ENCODE data around the gene SPACA5B. TPM values are rescaled to one million over a fixed set of nuclear protein-coding genes. Genes with fewer than 3 reads are reported as not detected.
"Not testable (repeated sequence)": the region's sequence is repeated elsewhere in the genome, so short reads cannot be mapped to it uniquely, and the experiment has no call there.

Gene SPACA5B
- total RNA-seq: not detected

DNA sequence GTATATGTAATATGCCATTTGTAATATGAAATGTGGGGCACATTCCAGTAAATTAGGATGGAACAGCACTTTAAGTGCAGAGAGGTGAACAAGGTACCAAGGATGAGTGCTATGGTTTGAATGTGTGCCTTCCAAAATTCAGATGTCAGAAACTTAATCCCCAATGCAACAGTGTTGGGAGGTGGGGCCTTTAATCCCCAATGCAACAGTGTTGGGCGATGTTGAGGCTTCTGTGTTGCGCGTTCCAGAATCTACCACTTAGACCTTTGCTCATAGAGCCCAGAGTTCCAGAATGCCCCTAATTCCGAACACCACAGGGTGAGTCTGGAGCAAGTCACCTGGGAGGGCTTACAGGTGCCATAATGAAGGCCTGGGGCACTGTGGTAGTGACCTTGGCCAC is at the start of gene SPACA5B:
Gene SPACA5B, plus strand, starts transcription at position 301 of the 400 bp plus-strand sequence. Its CDS starts 62 bp downstream, at position 363.
- ATAC-seq (ENCODE audit: low FRiP score); DNase-seq (ENCODE audit: low spot score): not testable (repeated sequence)

DNA sequence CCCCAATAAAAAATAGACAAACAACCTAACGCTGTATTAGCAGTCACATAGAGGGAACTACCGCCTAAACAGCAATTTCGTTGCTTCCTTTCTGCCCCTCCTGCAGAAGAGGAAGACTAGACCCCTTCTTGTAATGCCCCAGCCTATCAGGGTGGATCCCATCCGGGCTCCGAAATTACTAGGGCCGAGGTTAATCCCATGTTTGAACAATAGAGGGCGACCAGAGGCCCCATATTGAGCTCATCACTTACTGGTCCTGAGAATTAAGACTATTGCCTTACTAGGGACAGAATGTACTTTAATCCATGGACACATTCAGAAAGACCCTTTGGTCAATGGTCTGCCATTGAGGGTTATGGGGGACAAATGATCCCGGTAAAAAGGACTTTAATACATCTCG is 47.2 kb upstream of the SPACA5B start:
- TF ChIP-seq, protein P1, sequence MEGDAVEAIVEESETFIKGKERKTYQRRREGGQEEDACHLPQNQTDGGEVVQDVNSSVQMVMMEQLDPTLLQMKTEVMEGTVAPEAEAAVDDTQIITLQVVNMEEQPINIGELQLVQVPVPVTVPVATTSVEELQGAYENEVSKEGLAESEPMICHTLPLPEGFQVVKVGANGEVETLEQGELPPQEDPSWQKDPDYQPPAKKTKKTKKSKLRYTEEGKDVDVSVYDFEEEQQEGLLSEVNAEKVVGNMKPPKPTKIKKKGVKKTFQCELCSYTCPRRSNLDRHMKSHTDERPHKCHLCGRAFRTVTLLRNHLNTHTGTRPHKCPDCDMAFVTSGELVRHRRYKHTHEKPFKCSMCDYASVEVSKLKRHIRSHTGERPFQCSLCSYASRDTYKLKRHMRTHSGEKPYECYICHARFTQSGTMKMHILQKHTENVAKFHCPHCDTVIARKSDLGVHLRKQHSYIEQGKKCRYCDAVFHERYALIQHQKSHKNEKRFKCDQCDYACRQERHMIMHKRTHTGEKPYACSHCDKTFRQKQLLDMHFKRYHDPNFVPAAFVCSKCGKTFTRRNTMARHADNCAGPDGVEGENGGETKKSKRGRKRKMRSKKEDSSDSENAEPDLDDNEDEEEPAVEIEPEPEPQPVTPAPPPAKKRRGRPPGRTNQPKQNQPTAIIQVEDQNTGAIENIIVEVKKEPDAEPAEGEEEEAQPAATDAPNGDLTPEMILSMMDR (IDR thresholded peaks at IDR 0.05): no peak
- ATAC-seq (ENCODE audit: low FRiP score) (no peak), DNase-seq (ENCODE audit: low spot score) (no peak)

DNA sequence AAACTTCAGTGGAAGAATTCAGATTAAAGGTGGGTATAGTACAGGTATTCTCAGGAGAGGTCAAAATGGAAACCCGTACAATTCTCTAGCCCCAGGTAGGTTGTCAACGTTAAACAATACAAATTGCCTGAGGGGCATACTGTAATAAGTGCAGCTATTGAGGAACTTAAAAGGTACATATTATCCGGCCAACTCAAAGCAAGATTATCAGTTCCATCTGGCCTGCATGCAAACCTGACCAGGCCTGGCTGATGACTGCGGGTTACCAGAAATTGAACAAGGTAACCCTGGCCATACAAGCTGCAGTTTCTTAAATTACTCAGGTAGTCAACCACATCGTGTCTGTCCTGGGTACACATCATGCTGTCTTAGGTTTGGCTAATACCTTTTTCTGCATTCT is 46.7 kb upstream of the SPACA5B start:
- ATAC-seq (ENCODE audit: low FRiP score) (no peak), DNase-seq (ENCODE audit: low spot score) (no peak)
- TF ChIP-seq, protein P1 (IDR thresholded peaks at IDR 0.05): no peak

DNA sequence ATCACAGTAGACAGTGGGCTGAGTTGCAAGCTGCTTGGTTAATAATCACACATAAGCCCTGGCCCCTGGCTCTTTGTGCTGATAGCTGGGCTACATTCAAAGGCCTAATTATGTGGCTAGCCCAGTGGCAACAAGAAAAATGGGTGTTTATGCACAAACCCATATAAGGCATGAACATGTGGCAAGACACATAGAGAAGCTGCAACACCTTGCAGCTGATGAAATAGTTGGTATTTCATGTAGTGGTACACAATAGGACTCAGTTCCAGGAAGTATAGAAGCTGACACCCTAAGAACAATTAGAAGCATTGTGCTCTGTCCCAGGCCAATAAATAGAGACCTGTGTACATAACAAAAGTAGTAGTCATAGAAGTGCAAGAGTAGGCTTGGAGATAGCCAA is 44.3 kb upstream of the SPACA5B start:
- no peak for ATAC-seq (ENCODE audit: low FRiP score)
- DNase-seq (ENCODE audit: low spot score): no peak
- TF ChIP-seq, protein P1 (IDR thresholded peaks at IDR 0.05): no peak

DNA sequence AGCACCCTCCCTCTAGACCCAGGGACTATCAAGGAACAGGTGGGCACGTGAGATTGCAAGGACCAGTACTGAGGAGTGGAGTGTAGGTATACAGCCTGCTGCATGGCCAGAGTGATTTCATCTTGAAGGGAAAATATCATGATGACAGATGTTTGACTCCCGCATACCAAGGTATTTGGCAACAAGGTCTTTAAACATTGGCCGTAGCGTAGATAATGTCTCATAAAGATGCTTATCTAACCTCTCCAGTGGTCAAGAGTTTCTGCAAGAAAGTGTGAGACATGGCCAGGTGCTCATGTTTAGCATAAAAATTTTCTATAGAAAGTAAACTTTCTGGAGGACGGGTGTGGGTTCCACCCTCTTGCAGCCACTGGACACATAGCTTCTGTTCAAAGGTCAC is 40.3 kb upstream of the SPACA5B start:
- TF ChIP-seq, protein P1 (IDR thresholded peaks at IDR 0.05): no peak

DNA sequence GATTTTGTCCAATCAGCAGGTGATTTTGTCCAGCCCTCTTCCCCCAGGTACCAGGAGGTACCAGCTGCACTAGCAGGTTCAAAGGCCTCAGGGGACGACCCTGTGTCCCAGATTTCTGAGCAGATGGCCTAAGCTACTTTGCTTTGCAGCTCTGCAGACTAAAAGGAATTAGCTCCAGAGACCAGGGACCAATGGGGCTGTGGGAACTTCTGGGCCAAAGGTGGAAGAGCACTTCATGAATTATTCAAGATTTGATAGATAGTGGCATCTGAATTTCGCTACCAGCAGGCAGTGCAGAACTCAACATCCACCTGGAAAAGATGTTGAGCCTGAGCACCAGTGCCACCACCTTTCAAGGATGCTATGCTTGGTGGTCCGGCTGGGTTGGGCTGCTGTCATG is 37.9 kb upstream of the SPACA5B start:
- ATAC-seq (ENCODE audit: low FRiP score); DNase-seq (ENCODE audit: low spot score): not testable (repeated sequence)

More for the DNA sequence above, 40.3 kb upstream of the SPACA5B start:
- no peak for ATAC-seq (ENCODE audit: low FRiP score)
- no peak for DNase-seq (ENCODE audit: low spot score)

DNA sequence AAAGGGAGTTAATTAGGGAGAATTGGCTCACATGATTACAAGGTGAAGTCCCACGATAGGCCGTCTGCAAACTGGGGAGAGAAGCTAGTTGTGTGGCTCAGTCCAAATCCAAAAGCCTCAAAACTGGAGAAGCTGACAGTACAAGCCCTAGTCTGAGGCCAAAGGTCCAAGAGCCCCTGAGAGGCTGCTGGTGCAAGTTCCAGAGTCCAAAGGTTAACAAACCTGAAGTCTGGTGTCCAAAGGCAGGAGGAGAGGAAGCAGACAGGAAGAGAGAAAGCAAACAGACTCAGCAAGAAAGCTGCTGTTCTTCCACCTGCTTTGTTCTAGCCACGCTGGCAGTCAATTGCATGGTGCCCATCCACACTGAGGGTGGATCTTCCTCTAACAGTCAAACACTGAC is 29.0 kb upstream of the SPACA5B start:
- DNase-seq (ENCODE audit: low spot score): no peak
- ATAC-seq (ENCODE audit: low FRiP score): no peak
- TF ChIP-seq, protein P1 (IDR thresholded peaks at IDR 0.05): no peak

DNA sequence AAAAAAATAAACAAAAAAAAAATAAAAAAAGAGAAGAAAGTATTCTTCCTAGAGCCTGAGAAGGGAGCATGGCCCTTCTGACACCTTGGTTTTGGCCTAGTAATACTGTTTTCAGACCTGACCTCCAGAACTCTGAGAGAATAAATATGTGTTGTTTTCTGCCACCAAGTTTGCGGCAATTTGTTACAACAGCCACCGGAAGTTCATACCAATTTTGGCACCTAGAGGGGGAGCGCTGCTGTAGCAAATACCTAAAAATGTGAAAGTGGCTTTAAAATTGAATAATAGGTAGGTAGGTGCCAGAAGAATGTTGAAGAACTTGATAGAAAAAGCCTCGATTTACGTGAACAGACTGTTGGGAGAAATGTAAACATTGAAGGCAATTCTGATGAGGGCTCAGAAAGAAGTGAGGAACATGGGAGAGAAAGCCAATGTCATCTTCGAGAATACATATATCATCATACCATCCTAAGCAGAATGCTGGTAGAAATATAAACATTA is 27.5 kb upstream of the SPACA5B start:
- no peak for ATAC-seq (ENCODE audit: low FRiP score)
- DNase-seq (ENCODE audit: low spot score): no peak
- TF ChIP-seq, protein P1 (IDR thresholded peaks at IDR 0.05): no peak
